Measurements from ENCODE around the gene PDZD2.

DNA sequence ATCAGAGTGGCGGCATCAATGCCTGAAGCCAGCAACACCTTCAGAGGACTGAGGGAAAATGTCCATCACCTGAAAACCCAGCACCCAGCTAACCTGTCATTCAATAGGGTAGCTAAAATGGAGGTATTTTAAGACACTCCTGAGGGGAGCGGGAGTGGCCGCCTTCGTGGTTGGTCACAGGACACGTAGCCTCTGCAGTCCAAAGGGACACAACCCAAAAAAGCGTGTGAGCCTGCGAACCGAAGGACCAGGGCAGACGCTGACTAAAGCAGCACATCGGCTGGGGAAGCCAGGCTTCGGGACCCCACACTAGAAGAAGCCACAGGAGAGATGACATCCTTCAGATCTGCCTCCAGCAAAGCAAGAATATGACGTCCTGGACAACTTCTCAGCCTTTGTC lies 464.6 kb downstream of the PDZD2 start:
- TF ChIP-seq ZNF274 (IDR thresholded peaks at IDR 0.05; ENCODE audit: low read depth, low read length), result no peak
- no peak for TF ChIP-seq YY1 (IDR thresholded peaks at IDR 0.05; ENCODE audit: insufficient read depth, insufficient read length)
- no peak for TF ChIP-seq SUZ12 (IDR thresholded peaks at IDR 0.05; ENCODE audit: extremely low read depth, insufficient read depth, insufficient read length)

Measured in NT2/D1 (cell line).